ENCODE results near the gene ZBED4.

- TF ChIP-seq CTCF (IDR thresholded peaks at IDR 0.05 in 8 of 11, conservative IDR thresholded peaks at IDR 0.05 in 3 of 11): no peak
- no peak for TF ChIP-seq POLR2A (IDR thresholded peaks at IDR 0.05)
Observed at GRCh38 chr22:49926916-49927315, 73.3 kb downstream of the ZBED4 start.

Data from spleen (tissue), 7 donors.